HL-60 (cell line): ENCODE measurements around the gene MAP4K4.

Experiments
- POLR2AphosphoS5 ChIP-seq: IDR thresholded peaks from 2 replicates; pipeline ENCODE4 v1.6.1; 2012; ENCODE audit warnings: low read depth
- TF ChIP-seq, protein P1 (sequence below): IDR thresholded peaks from 2 replicates; pipeline ENCODE4 v1.6.1; 2012; ENCODE audit warnings: low read depth; ENCODE audit not compliant: insufficient replicate concordance

DNA sequence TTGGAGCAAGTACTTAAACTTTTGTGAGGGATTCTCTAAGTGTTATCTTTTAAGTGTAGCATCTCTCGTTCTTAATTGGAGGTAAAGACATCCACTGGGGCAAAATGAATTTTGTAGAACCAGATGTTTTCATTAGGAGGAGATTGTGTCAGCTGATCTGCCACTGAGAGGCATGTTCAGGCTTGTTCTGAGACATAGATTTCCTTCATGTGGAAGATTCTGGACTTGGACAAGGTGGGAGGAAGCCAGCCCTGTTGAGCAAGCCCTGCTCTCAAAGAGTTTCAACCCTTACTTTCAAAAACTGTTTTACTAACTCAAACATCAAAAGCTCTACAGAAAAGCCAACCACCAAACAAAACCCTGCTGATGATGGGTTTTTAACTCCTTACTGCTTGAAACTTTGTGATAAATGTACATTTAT lies 6.5 kb downstream of the MAP4K4 start:
- TF ChIP-seq, protein P1, sequence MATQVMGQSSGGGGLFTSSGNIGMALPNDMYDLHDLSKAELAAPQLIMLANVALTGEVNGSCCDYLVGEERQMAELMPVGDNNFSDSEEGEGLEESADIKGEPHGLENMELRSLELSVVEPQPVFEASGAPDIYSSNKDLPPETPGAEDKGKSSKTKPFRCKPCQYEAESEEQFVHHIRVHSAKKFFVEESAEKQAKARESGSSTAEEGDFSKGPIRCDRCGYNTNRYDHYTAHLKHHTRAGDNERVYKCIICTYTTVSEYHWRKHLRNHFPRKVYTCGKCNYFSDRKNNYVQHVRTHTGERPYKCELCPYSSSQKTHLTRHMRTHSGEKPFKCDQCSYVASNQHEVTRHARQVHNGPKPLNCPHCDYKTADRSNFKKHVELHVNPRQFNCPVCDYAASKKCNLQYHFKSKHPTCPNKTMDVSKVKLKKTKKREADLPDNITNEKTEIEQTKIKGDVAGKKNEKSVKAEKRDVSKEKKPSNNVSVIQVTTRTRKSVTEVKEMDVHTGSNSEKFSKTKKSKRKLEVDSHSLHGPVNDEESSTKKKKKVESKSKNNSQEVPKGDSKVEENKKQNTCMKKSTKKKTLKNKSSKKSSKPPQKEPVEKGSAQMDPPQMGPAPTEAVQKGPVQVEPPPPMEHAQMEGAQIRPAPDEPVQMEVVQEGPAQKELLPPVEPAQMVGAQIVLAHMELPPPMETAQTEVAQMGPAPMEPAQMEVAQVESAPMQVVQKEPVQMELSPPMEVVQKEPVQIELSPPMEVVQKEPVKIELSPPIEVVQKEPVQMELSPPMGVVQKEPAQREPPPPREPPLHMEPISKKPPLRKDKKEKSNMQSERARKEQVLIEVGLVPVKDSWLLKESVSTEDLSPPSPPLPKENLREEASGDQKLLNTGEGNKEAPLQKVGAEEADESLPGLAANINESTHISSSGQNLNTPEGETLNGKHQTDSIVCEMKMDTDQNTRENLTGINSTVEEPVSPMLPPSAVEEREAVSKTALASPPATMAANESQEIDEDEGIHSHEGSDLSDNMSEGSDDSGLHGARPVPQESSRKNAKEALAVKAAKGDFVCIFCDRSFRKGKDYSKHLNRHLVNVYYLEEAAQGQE = no peak
- TF ChIP-seq POLR2AphosphoS5 = no peak
